ENCODE results near the gene ITGA2. TPM values are rescaled to one million over a fixed set of nuclear protein-coding genes. Genes with fewer than 3 reads are reported as not detected.

Gene ITGA2
- total RNA-seq, 1 experiment from 2014 or later, result 36.6 TPM

DNA sequence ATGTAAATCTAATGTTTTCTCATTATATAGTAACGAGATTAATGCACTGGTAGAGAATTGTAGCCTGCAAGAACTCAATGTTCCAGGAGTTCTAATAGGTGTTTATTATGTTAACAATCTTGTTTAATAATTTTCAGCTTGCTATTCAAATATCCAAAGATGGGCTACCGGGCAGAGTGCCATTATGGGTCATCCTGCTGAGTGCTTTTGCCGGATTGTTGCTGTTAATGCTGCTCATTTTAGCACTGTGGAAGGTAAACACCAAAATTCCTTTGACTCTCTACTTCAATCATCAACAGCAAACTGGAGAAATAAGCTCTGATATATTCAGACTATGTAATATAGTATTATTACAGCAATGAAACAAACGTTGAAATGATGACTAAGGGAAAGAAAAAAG lies 41.9 kb upstream of the ITGA2 start:
- TF ChIP-seq CEBPB (IDR thresholded peaks at IDR 0.05; ENCODE audit: low read depth) (no peak), SIN3A (IDR thresholded peaks at IDR 0.05; ENCODE audit: low read depth) (no peak), YY1 (IDR thresholded peaks at IDR 0.05; ENCODE audit: extremely low read depth, insufficient replicate concordance, low read depth, low read length) (no peak), ELF1 (IDR thresholded peaks at IDR 0.05; ENCODE audit: borderline replicate concordance, low read depth) (no peak), POLR2AphosphoS5 (IDR thresholded peaks at IDR 0.05; ENCODE audit: low read depth, low read length) (no peak), RAD21 (IDR thresholded peaks at IDR 0.05; ENCODE audit: low read depth) (no peak), SP1 (IDR thresholded peaks at IDR 0.05; ENCODE audit: low read depth) (no peak), JUND (IDR thresholded peaks at IDR 0.05) (no peak), TCF7L2 (IDR thresholded peaks at IDR 0.05; ENCODE audit: borderline replicate concordance, extremely low read depth, insufficient read depth, insufficient read length) (no peak), ZFX (IDR thresholded peaks at IDR 0.05) (no peak), CBX3 (IDR thresholded peaks at IDR 0.05; ENCODE audit: low read depth) (no peak), ZNF274 (IDR thresholded peaks at IDR 0.05; ENCODE audit: low read depth, low read length) (no peak), EGR1 (IDR thresholded peaks at IDR 0.05; ENCODE audit: low read depth) (no peak)
- TF ChIP-seq, protein P1, sequence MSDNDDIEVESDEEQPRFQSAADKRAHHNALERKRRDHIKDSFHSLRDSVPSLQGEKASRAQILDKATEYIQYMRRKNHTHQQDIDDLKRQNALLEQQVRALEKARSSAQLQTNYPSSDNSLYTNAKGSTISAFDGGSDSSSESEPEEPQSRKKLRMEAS (IDR thresholded peaks at IDR 0.05), result no peak
- TF ChIP-seq, protein P2, sequence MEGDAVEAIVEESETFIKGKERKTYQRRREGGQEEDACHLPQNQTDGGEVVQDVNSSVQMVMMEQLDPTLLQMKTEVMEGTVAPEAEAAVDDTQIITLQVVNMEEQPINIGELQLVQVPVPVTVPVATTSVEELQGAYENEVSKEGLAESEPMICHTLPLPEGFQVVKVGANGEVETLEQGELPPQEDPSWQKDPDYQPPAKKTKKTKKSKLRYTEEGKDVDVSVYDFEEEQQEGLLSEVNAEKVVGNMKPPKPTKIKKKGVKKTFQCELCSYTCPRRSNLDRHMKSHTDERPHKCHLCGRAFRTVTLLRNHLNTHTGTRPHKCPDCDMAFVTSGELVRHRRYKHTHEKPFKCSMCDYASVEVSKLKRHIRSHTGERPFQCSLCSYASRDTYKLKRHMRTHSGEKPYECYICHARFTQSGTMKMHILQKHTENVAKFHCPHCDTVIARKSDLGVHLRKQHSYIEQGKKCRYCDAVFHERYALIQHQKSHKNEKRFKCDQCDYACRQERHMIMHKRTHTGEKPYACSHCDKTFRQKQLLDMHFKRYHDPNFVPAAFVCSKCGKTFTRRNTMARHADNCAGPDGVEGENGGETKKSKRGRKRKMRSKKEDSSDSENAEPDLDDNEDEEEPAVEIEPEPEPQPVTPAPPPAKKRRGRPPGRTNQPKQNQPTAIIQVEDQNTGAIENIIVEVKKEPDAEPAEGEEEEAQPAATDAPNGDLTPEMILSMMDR (IDR thresholded peaks at IDR 0.05 in 2 of 3, conservative IDR thresholded peaks at IDR 0.05 in 1 of 3; ENCODE audit: borderline replicate concordance in 1 of 3, insufficient read depth in 1 of 3, low read depth in 2 of 3, low read length in 2 of 3), result no peak
- TF ChIP-seq, protein P3, sequence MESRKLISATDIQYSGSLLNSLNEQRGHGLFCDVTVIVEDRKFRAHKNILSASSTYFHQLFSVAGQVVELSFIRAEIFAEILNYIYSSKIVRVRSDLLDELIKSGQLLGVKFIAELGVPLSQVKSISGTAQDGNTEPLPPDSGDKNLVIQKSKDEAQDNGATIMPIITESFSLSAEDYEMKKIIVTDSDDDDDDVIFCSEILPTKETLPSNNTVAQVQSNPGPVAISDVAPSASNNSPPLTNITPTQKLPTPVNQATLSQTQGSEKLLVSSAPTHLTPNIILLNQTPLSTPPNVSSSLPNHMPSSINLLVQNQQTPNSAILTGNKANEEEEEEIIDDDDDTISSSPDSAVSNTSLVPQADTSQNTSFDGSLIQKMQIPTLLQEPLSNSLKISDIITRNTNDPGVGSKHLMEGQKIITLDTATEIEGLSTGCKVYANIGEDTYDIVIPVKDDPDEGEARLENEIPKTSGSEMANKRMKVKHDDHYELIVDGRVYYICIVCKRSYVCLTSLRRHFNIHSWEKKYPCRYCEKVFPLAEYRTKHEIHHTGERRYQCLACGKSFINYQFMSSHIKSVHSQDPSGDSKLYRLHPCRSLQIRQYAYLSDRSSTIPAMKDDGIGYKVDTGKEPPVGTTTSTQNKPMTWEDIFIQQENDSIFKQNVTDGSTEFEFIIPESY (IDR thresholded peaks at IDR 0.05; ENCODE audit: extremely low read depth, insufficient replicate concordance, low read length), result no peak
- Histone ChIP-seq H3K27me3 (ENCODE audit: insufficient read depth, low read length) (no peaks in the 10 kb centered on the region), H3K79me2 (ENCODE audit: insufficient read depth, low read length) (no peaks in the 10 kb centered on the region), H3K9me3 (ENCODE audit: control insufficient read depth in 1 of 2, insufficient read depth in 1 of 2, low read depth in 1 of 2, low read length in 2 of 2) (no peaks in the 10 kb centered on the region), H3K9me2 (ENCODE audit: insufficient read depth) (no peaks in the 10 kb centered on the region), H3K4me2 (ENCODE audit: low read length) (no peak overlapping the region), H3K27ac (ENCODE audit: low read depth, low read length) (no peak overlapping the region), H2AFZ (ENCODE audit: low read depth, low read length, poor library complexity, severe bottlenecking) (no peak overlapping the region), H4K20me1 (ENCODE audit: insufficient read depth) (no peaks in the 10 kb centered on the region), H3K36me3 (ENCODE audit: control insufficient read depth in 1 of 2, insufficient read depth in 2 of 2, low read length in 2 of 2) (no peaks in the 10 kb centered on the region), H3K9ac (ENCODE audit: low read length) (no peak overlapping the region), H3K4me3 (replicated peaks in 1 of 2; ENCODE audit: low read depth in 1 of 2, low read length in 2 of 2) (no peak overlapping the region), H3K4me1 (ENCODE audit: control insufficient read depth in 1 of 2, insufficient read depth in 2 of 2, low read length in 2 of 2) (peaks cover 0 to 6% of the 10 kb centered on the region in 2 experiments; a peak in 1 of 4 replicates)
- intact Hi-C loops (cut with micrococcal nuclease), result loop anchor here (5.0 kb wide), 2 partner anchors 90 to 1270 kb away; no protein-coding TSS in a partner anchor
- DNase-seq (ENCODE audit: low read depth, low spot score) (no peak), ATAC-seq (no peak)
- POLR2A ChIA-PET, result no interaction called here
- RAD21 ChIA-PET (ENCODE audit: low non-redundant PET in 1 of 2, low total read pairs in 2 of 2, uncharacterized antibody in 2 of 2, unreplicated experiment in 2 of 2), result no interaction called here
- BruUV-seq (replicated peaks), result no TSS peak
- CTCF ChIA-PET, result interaction anchor here (4.2 kb wide), 1 partner anchor 148 kb away, joined by 83 read pairs; no protein-coding TSS in a partner anchor
